OCI-LY1 (cell line): ENCODE measurements around the gene RAPGEF1.
A peak's percentile ranks its signal among the peaks of the same experiment; 100 is the strongest.

Source experiments
- H2AFZ ChIP-seq: fragments of 200-600 bp; sonication (generic), shearing (Covaris generic); 2 replicates; pipeline ENCODE4 v1.6.0; 2014; ENCODE audit warnings: antibody characterized with exemption, mild to moderate bottlenecking, low read length
- H3F3A ChIP-seq: fragments of 200-600 bp; sonication (generic), shearing (Covaris generic); 2 replicates; pipeline ENCODE4 v1.6.0; 2014; ENCODE audit warnings: mild to moderate bottlenecking, antibody characterized with exemption, low read length, moderate library complexity; ENCODE audit not compliant: insufficient read depth
- H3K27ac ChIP-seq: fragments of 200-600 bp; sonication (generic); 2 replicates; pipeline ENCODE4 v1.5.1; 2014; ENCODE audit warnings: low read length, mixed run types, mild to moderate bottlenecking, low read depth; ENCODE audit not compliant: poor library complexity, severe bottlenecking
- H3K27me3 ChIP-seq: fragments of 200-600 bp; sonication (generic); 2 replicates; pipeline ENCODE4 v1.6.0; 2014; ENCODE audit warnings: antibody characterized with exemption, mild to moderate bottlenecking, low read length, moderate library complexity; ENCODE audit not compliant: insufficient read depth
- H3K36me3 ChIP-seq: fragments of 200-600 bp; sonication (generic); 2 replicates; pipeline ENCODE4 v1.6.1; 2014; ENCODE audit warnings: mild to moderate bottlenecking, antibody characterized with exemption, low read length, moderate library complexity, mixed read lengths; ENCODE audit not compliant: insufficient read depth
- H3K4me1 ChIP-seq: fragments of 200-600 bp; sonication (generic); 2 replicates; pipeline ENCODE4 v1.5.1; 2014; ENCODE audit warnings: mild to moderate bottlenecking, low read length, moderate library complexity; ENCODE audit not compliant: insufficient read depth, severe bottlenecking
- H3K4me2 ChIP-seq: fragments of 200-600 bp; sonication (generic), shearing (Covaris generic); 2 replicates; pipeline ENCODE4 v1.6.1; 2014; ENCODE audit warnings: low read length
- H3K4me3 ChIP-seq: fragments of 200-600 bp; sonication (generic); 2 replicates; pipeline ENCODE4 v1.5.1; 2014; ENCODE audit warnings: low read length, low read depth, mild to moderate bottlenecking, mixed read lengths; ENCODE audit not compliant: poor library complexity, severe bottlenecking
- H3K79me2 ChIP-seq: fragments of 200-600 bp; shearing (Covaris generic); 2 replicates; pipeline ENCODE4 v1.6.1; 2016; ENCODE audit warnings: mixed run types, low read length, mixed read lengths; ENCODE audit not compliant: insufficient read depth
- H3K9ac ChIP-seq: fragments of 200-600 bp; sonication (generic), shearing (Covaris generic); 2 replicates; pipeline ENCODE4 v1.6.1; 2014; ENCODE audit warnings: mild to moderate bottlenecking, low read length, mixed read lengths
- H3K9me2 ChIP-seq: fragments of 200-600 bp; sonication (generic), shearing (Covaris generic); 2 replicates; pipeline ENCODE4 v1.6.1; 2014; ENCODE audit warnings: low read depth, mild to moderate bottlenecking, low read length, mixed read lengths
- H3K9me3 ChIP-seq: fragments of 200-600 bp; shearing (Covaris generic); 2 replicates; pipeline ENCODE4 v1.6.1; 2014; ENCODE audit warnings: low read length, mixed read lengths
- H4K20me1 ChIP-seq: fragments of 200-600 bp; sonication (generic), shearing (Covaris generic); 2 replicates; pipeline ENCODE4 v1.6.0; 2016; ENCODE audit warnings: mild to moderate bottlenecking, low read length; ENCODE audit not compliant: insufficient read depth
- CTCF ChIP-seq: fragments of 200-600 bp; sonication (generic), shearing (Covaris generic); IDR thresholded peaks from 2 replicates; pipeline ENCODE4 v1.5.1; 2017; ENCODE audit warnings: mild to moderate bottlenecking, antibody characterized with exemption, low read length, moderate library complexity, mixed read lengths
- EZH2 ChIP-seq: fragments of 200-600 bp; sonication (generic), shearing (Covaris generic); IDR thresholded peaks from 2 replicates; pipeline ENCODE4 v1.8.0; 2017; ENCODE audit warnings: borderline replicate concordance, mixed run types, mild to moderate bottlenecking, antibody characterized with exemption, low read length, moderate library complexity, mixed read lengths

The RAPGEF1 gene

GRCh38 chr9:131676431-131676972 is 63.4 kb downstream of the RAPGEF1 start:
- peak overlapping the region; percentile 90 for H3K9ac ChIP-seq
- H3K9me3 ChIP-seq: no peaks in the 10 kb centered on the region
- peaks cover 67% of the 10 kb centered on the region for H3K4me1 ChIP-seq
- peaks cover 18% of the 10 kb centered on the region for H3F3A ChIP-seq
- peak overlapping the region; percentile 88 for H3K4me3 ChIP-seq
- peak overlapping the region; percentile 98 for H3K27ac ChIP-seq
- H3K79me2 ChIP-seq: peaks cover 60% of the 10 kb centered on the region
- H4K20me1 ChIP-seq: no peaks in the 10 kb centered on the region
- H3K27me3 ChIP-seq: no peaks in the 10 kb centered on the region
- TF ChIP-seq CTCF: no peak
- TF ChIP-seq EZH2: no peak
- peaks cover 29% of the 10 kb centered on the region for H3K36me3 ChIP-seq
- H2AFZ ChIP-seq: no peak overlapping the region
- no peaks in the 10 kb centered on the region for H3K9me2 ChIP-seq
- H3K4me2 ChIP-seq: peak overlapping the region; percentile 88

- Histone ChIP-seq H3K4me2 (peak overlapping the region; percentile 88), H3K4me1 (peaks cover 77% of the 10 kb centered on the region), H3K9me2 (no peaks in the 10 kb centered on the region), H3K27ac (peak overlapping the region; percentile 98), H3K79me2 (peaks cover 70% of the 10 kb centered on the region), H3K9me3 (no peaks in the 10 kb centered on the region), H4K20me1 (no peaks in the 10 kb centered on the region), H3K4me3 (peak overlapping the region; percentile 88), H2AFZ (no peak overlapping the region), H3K36me3 (peaks cover 31% of the 10 kb centered on the region), H3K27me3 (no peaks in the 10 kb centered on the region), H3F3A (peaks cover 18% of the 10 kb centered on the region), H3K9ac (peak overlapping the region; percentile 90)
- TF ChIP-seq EZH2 (no peak), CTCF (no peak)
Measured at GRCh38 chr9:131675437-131676022, 64.3 kb downstream of the RAPGEF1 start.

GRCh38 chr9:131674425-131675421 is 65.2 kb downstream of the RAPGEF1 start:
- peaks cover 73% of the 10 kb centered on the region for H3K79me2 ChIP-seq
- H3K4me1 ChIP-seq: peaks cover 79% of the 10 kb centered on the region

More at GRCh38 chr9:131674425-131675421, 65.2 kb downstream of the RAPGEF1 start:
- H2AFZ ChIP-seq: no peak overlapping the region
- TF ChIP-seq CTCF (no peak), EZH2 (no peak)
- H4K20me1 ChIP-seq: no peaks in the 10 kb centered on the region
- H3K9me2 ChIP-seq: no peaks in the 10 kb centered on the region
- peaks cover 18% of the 10 kb centered on the region for H3F3A ChIP-seq
- H3K27ac ChIP-seq: peak overlapping the region; percentile 98
- H3K4me3 ChIP-seq: peak overlapping the region; percentile 88
- H3K4me2 ChIP-seq: peak overlapping the region; percentile 88
- peaks cover 31% of the 10 kb centered on the region for H3K36me3 ChIP-seq
- H3K27me3 ChIP-seq: no peaks in the 10 kb centered on the region
- no peaks in the 10 kb centered on the region for H3K9me3 ChIP-seq
- H3K9ac ChIP-seq: peak overlapping the region; percentile 90
